Ectodermal cell (in vitro differentiated cells): ENCODE results near the gene OGDHL. TPM values are rescaled to one million over a fixed set of nuclear protein-coding genes. Genes with fewer than 3 reads are reported as not detected.

ENCODE experiments used
- H3K27ac ChIP-seq: 2 replicates; pipeline ENCODE4 v1.7.0; 2013; ENCODE audit warnings: mild to moderate bottlenecking, low read depth, low read length; ENCODE audit not compliant: insufficient read depth, poor library complexity, severe bottlenecking
- H3K27me3 ChIP-seq: 2 replicates; pipeline ENCODE4 v1.7.0; 2013; ENCODE audit warnings: mild to moderate bottlenecking, low read length; ENCODE audit not compliant: insufficient read depth, control insufficient read depth, poor library complexity, severe bottlenecking
- H3K36me3 ChIP-seq: one replicate; pipeline ENCODE4 v1.7.0; 2013; ENCODE audit warnings: low read length; ENCODE audit not compliant: control insufficient read depth, insufficient read depth
- H3K4me1 ChIP-seq: one replicate; pipeline ENCODE4 v1.7.0; 2013; ENCODE audit warnings: low read length; ENCODE audit not compliant: control insufficient read depth, insufficient read depth
- H3K4me3 ChIP-seq: 2 replicates; pipeline ENCODE4 v1.7.0; 2013; ENCODE audit warnings: low read depth, low read length, control low read depth; ENCODE audit not compliant: insufficient read depth
- H3K9me3 ChIP-seq: 2 replicates; pipeline ENCODE4 v1.7.0; 2013; ENCODE audit warnings: mild to moderate bottlenecking, low read length, moderate library complexity; ENCODE audit not compliant: control insufficient read depth
- WGBS, 2 experiments: methylation state at CpG; one replicate each; pipeline ENCODE4 v1.1.7; 2013; ENCODE audit warnings: missing lambda C conversion rate in 2 of 2; 5-methylcytosine and 5-hydroxymethylcytosine counted together
- polyA plus RNA-seq, 4 experiments: library from polyadenylated mRNA; stranded (reverse); fragments of 50-300 nt; gene quantifications; one replicate each; pipeline ENCODE4 v1.2.3, GENCODE V29; 2013

OGDHL gene
- 2.3 TPM for polyA plus RNA-seq (2013, experiment 1 of 4)
- 1.5 TPM for polyA plus RNA-seq (2013, experiment 2 of 4)
- 1.7 TPM for polyA plus RNA-seq (2013, experiment 3 of 4)
- polyA plus RNA-seq (2013, experiment 4 of 4) = 1.9 TPM

GRCh38 chr10:49761789-49762565 lies at the start of gene OGDHL:
TSS of gene OGDHL (minus strand) at chr10:49762323. CDS start at chr10:49758592, 3,731 bp downstream.
- Histone ChIP-seq H3K4me3 (peak within 1 kb of the TSS; percentile 67), H3K36me3 (no peaks in the 10 kb centered on the region), H3K27me3 (peaks cover 26% of the 10 kb centered on the region), H3K27ac (no peak within 1 kb of the TSS), H3K4me1 (no peaks in the 10 kb centered on the region), H3K9me3 (no peaks in the 10 kb centered on the region)
- WGBS, 2 experiments = 1% methylated on average over 81 of the region's 81 CpGs

GRCh38 chr10:49803988-49804387 lies 41.9 kb upstream of the OGDHL start:
- Histone ChIP-seq H3K4me3 (no peak overlapping the region), H3K27me3 (no peaks in the 10 kb centered on the region), H3K27ac (no peak overlapping the region), H3K4me1 (no peaks in the 10 kb centered on the region), H3K9me3 (no peaks in the 10 kb centered on the region), H3K36me3 (no peaks in the 10 kb centered on the region)
- WGBS, 2 experiments = 88 to 96% methylated on average over 1 to 2 of the region's 2 CpGs

GRCh38 chr10:49798275-49798674 lies 36.2 kb upstream of the OGDHL start:
- no peaks in the 10 kb centered on the region for H3K36me3 ChIP-seq
- no peak overlapping the region for H3K4me3 ChIP-seq
- 90 to 92% methylated on average over 2 to 4 of the region's 4 CpGs for WGBS, 2 experiments
- H3K27ac ChIP-seq = no peak overlapping the region
- no peaks in the 10 kb centered on the region for H3K27me3 ChIP-seq
- H3K4me1 ChIP-seq = no peaks in the 10 kb centered on the region
- H3K9me3 ChIP-seq = no peaks in the 10 kb centered on the region

- Histone ChIP-seq H3K27ac (no peak overlapping the region), H3K9me3 (no peaks in the 10 kb centered on the region), H3K4me1 (no peaks in the 10 kb centered on the region), H3K36me3 (no peaks in the 10 kb centered on the region), H3K4me3 (no peak overlapping the region), H3K27me3 (no peaks in the 10 kb centered on the region)
- WGBS, 2 experiments = 80 to 83% methylated on average over 3 to 4 of the region's 5 CpGs
Measured at GRCh38 chr10:49791100-49791499, 29.0 kb upstream of the OGDHL start.

GRCh38 chr10:49784681-49785080 lies 22.6 kb upstream of the OGDHL start:
- Histone ChIP-seq H3K36me3 (no peaks in the 10 kb centered on the region), H3K27ac (no peak overlapping the region), H3K9me3 (no peaks in the 10 kb centered on the region), H3K27me3 (no peaks in the 10 kb centered on the region), H3K4me1 (no peaks in the 10 kb centered on the region), H3K4me3 (no peak overlapping the region)
- whole genome bisulfite sequencing, 2 experiments = 94 to 96% methylated on average over 8 of the region's 8 CpGs

GRCh38 chr10:49783645-49784044 lies 21.5 kb upstream of the OGDHL start:
- Histone ChIP-seq H3K4me1 (no peaks in the 10 kb centered on the region), H3K27me3 (no peaks in the 10 kb centered on the region), H3K9me3 (no peaks in the 10 kb centered on the region), H3K4me3 (no peak overlapping the region), H3K36me3 (no peaks in the 10 kb centered on the region), H3K27ac (no peak overlapping the region)
- 57 to 60% methylated on average over 5 of the region's 5 CpGs for WGBS, 2 experiments

DNA sequence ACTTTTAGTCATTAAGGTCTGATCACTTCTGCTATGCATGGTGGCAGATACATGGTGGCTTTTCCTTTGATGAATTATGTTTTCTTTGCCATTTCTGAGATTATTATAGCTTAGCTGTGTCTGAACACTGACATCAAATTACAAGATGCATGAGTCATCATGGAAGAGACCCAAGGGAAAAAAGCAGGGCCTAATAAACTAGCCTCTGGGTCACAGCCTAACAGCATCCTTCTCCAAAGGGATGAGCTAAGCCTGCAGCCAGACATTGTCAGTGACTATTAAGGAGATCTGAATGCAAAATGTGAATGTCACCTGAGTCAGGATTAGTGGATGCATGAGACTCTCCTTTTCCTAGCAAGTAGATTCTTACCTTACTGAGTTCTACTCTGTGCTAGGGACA lies 19.1 kb upstream of the OGDHL start:
- H3K4me3 ChIP-seq = no peak overlapping the region
- no peak overlapping the region for H3K27ac ChIP-seq
- no peaks in the 10 kb centered on the region for H3K27me3 ChIP-seq
- H3K9me3 ChIP-seq = no peaks in the 10 kb centered on the region
- H3K36me3 ChIP-seq = no peaks in the 10 kb centered on the region
- H3K4me1 ChIP-seq = no peaks in the 10 kb centered on the region

GRCh38 chr10:49778197-49778596 lies 16.1 kb upstream of the OGDHL start:
- 89 to 97% methylated on average over 1 to 2 of the region's 3 CpGs for WGBS, 2 experiments
- no peaks in the 10 kb centered on the region for H3K9me3 ChIP-seq

GRCh38 chr10:49776851-49777250 lies 14.7 kb upstream of the OGDHL start:
- H3K36me3 ChIP-seq = no peaks in the 10 kb centered on the region
- no peaks in the 10 kb centered on the region for H3K4me1 ChIP-seq
- H3K27ac ChIP-seq = no peak overlapping the region
- no peaks in the 10 kb centered on the region for H3K27me3 ChIP-seq
- H3K9me3 ChIP-seq = no peaks in the 10 kb centered on the region
- WGBS, 2 experiments = 91 to 94% methylated on average over 4 of the region's 4 CpGs
- no peak overlapping the region for H3K4me3 ChIP-seq

More at GRCh38 chr10:49778197-49778596, 16.1 kb upstream of the OGDHL start:
- no peaks in the 10 kb centered on the region for H3K36me3 ChIP-seq
- H3K4me1 ChIP-seq = no peaks in the 10 kb centered on the region
- H3K27ac ChIP-seq = no peak overlapping the region
- H3K27me3 ChIP-seq = no peaks in the 10 kb centered on the region
- no peak overlapping the region for H3K4me3 ChIP-seq

DNA sequence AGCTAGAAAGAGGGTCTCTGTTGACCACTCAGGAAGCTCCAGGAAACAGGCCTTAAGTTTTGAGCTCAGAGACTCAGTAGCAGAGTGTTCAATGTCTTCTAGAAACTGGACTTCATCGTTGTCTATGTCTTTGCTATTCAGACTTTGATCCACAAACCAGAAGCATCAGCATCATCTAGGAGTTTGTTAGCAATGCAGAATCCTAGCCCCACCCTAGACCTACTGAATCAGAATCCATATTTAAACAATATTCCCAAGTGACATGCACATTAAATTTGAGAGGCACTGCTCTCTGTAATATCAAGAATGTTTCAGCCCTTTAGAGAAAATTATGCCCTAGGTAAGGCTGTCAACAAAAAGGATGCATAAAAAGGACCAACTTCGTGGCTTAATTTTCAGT lies 12.9 kb upstream of the OGDHL start:
- no peaks in the 10 kb centered on the region for H3K4me1 ChIP-seq
- no peak overlapping the region for H3K4me3 ChIP-seq
- H3K27me3 ChIP-seq = no peaks in the 10 kb centered on the region
- H3K27ac ChIP-seq = no peak overlapping the region
- H3K36me3 ChIP-seq = no peaks in the 10 kb centered on the region
- WGBS, 2 experiments = 87 to 91% methylated on average over 1 to 2 of the region's 2 CpGs
- no peaks in the 10 kb centered on the region for H3K9me3 ChIP-seq
